WTC11 (cell line): ENCODE measurements around the gene ISM1. TPM values are rescaled to one million over a fixed set of nuclear protein-coding genes. Genes with fewer than 3 reads are reported as not detected.

Experiments
- ATAC-seq: fragments of 200-7000 bp; cut with Tn5 transposase; 2 replicates; pipeline ENCODE4 v1.10.0; 2021; ENCODE audit warnings: mild to moderate bottlenecking, moderate library complexity
- CTCF ChIA-PET: fragments of 300-600 bp; sonication (Branson Sonifier 250); formaldehyde crosslinking; loops from one replicate; lab custom pipeline; 2021; ENCODE audit warnings: antibody characterized with exemption; lab: Charles Lee
- POLR2A ChIA-PET: fragments of 350-600 bp; sonication (Branson Sonifier 250); formaldehyde crosslinking; loops from one replicate; lab custom pipeline; 2021; ENCODE audit warnings: antibody characterized with exemption; lab: Charles Lee
- DNase-seq: peaks from one replicate; pipeline ENCODE4 v3.0.0; 2021; ENCODE audit warnings: low spot score
- H3K27ac Mint-ChIP-seq: 2 replicates; pipeline ENCODE4 v1.8.0; 2021; ENCODE audit warnings: mixed read lengths
- H3K27me3 Mint-ChIP-seq: 2 replicates; pipeline ENCODE4 v1.8.0; 2021; ENCODE audit warnings: low read depth, mild to moderate bottlenecking, moderate library complexity, mixed read lengths
- H3K36me3 Mint-ChIP-seq: 2 replicates; pipeline ENCODE4 v1.8.0; 2021; ENCODE audit warnings: mixed read lengths
- H3K4me1 Mint-ChIP-seq: 2 replicates; pipeline ENCODE4 v1.8.0; 2022; ENCODE audit warnings: mixed read lengths
- H3K4me3 Mint-ChIP-seq: 2 replicates; pipeline ENCODE4 v1.8.0; 2021; ENCODE audit warnings: mild to moderate bottlenecking, moderate library complexity, mixed read lengths
- H3K9me3 Mint-ChIP-seq: 2 replicates; pipeline ENCODE4 v1.8.0; 2021; ENCODE audit warnings: mixed read lengths
- ARID4B ChIP-seq: sonication (generic); formaldehyde crosslinking; IDR thresholded peaks from 2 replicates; pipeline ENCODE4 v1.8.0; 2023; ENCODE audit warnings: missing genetic modification reagents, mild to moderate bottlenecking, borderline replicate concordance
- ATF1 ChIP-seq: sonication (generic); formaldehyde crosslinking; IDR thresholded peaks from 2 replicates; pipeline ENCODE4 v1.8.1; 2023; ENCODE audit warnings: mild to moderate bottlenecking, moderate library complexity, missing genetic modification reagents
- CBFB ChIP-seq: sonication (generic); formaldehyde crosslinking; IDR thresholded peaks from 2 replicates; pipeline ENCODE4 v1.8.1; 2022; ENCODE audit warnings: mild to moderate bottlenecking, low read depth, missing genetic modification reagents
- ELF4 ChIP-seq: sonication (generic); formaldehyde crosslinking; IDR thresholded peaks from 2 replicates; pipeline ENCODE4 v1.8.1; 2022; ENCODE audit warnings: low read depth, mild to moderate bottlenecking, moderate library complexity, missing genetic modification reagents
- GRHL2 ChIP-seq: fragments of 250-450 bp; sonication (Bioruptor Pico); IDR thresholded peaks from 2 replicates; pipeline ENCODE4 v1.8.0; 2022; ENCODE audit warnings: mild to moderate bottlenecking, moderate library complexity; ENCODE audit not compliant: insufficient replicate concordance, severe bottlenecking
- IRF2 ChIP-seq: sonication (generic); formaldehyde crosslinking; IDR thresholded peaks from 2 replicates; pipeline ENCODE4 v1.8.0; 2022; ENCODE audit warnings: low read depth, missing genetic modification reagents, borderline replicate concordance
- JAZF1 ChIP-seq: fragments of 250-450 bp; sonication (Bioruptor Pico); IDR thresholded peaks from 2 replicates; pipeline ENCODE4 v1.9.0; 2021; ENCODE audit warnings: moderate library complexity, mild to moderate bottlenecking, inconsistent platforms
- KAT7 ChIP-seq: sonication (generic); formaldehyde crosslinking; IDR thresholded peaks from 2 replicates; pipeline ENCODE4 v1.8.1; 2023; ENCODE audit warnings: missing genetic modification reagents, mild to moderate bottlenecking, borderline replicate concordance
- MLX ChIP-seq: sonication (generic); formaldehyde crosslinking; IDR thresholded peaks from 2 replicates; pipeline ENCODE4 v1.8.1; 2023; ENCODE audit warnings: mild to moderate bottlenecking, missing genetic modification reagents, moderate library complexity
- NFATC4 ChIP-seq: fragments of 250-450 bp; sonication (Bioruptor Pico); IDR thresholded peaks from 2 replicates; pipeline ENCODE4 v1.9.0; 2021; ENCODE audit warnings: mild to moderate bottlenecking
- SMAD3 ChIP-seq: sonication (generic); formaldehyde crosslinking; IDR thresholded peaks from 2 replicates; pipeline ENCODE4 v1.8.0; 2022; ENCODE audit warnings: missing genetic modification reagents, mild to moderate bottlenecking, borderline replicate concordance
- TEAD1 ChIP-seq: sonication (generic); formaldehyde crosslinking; IDR thresholded peaks from 2 replicates; pipeline ENCODE4 v1.8.0; 2022; ENCODE audit warnings: mild to moderate bottlenecking, missing genetic modification reagents
- TP53 ChIP-seq: sonication (generic); formaldehyde crosslinking; IDR thresholded peaks from 2 replicates; pipeline ENCODE4 v1.8.1; 2023; ENCODE audit warnings: mild to moderate bottlenecking, missing genetic modification reagents
- ZBTB21 ChIP-seq: sonication (generic); formaldehyde crosslinking; IDR thresholded peaks from 2 replicates; pipeline ENCODE4 v1.8.1; 2023; ENCODE audit warnings: mild to moderate bottlenecking, missing genetic modification reagents, borderline replicate concordance
- ZBTB43 ChIP-seq: sonication (generic); formaldehyde crosslinking; IDR thresholded peaks from 2 replicates; pipeline ENCODE4 v1.8.1; 2023; ENCODE audit warnings: mild to moderate bottlenecking, missing genetic modification reagents
- ZNF121 ChIP-seq: sonication (generic); formaldehyde crosslinking; IDR thresholded peaks from 2 replicates; pipeline ENCODE4 v1.8.0; 2023; ENCODE audit warnings: missing genetic modification reagents
- ZNF219 ChIP-seq: sonication (generic); formaldehyde crosslinking; IDR thresholded peaks from 2 replicates; pipeline ENCODE4 v1.8.0; 2023; ENCODE audit warnings: missing genetic modification reagents, mild to moderate bottlenecking, borderline replicate concordance
- ZNF416 ChIP-seq: fragments of 250-450 bp; sonication (Bioruptor Pico); IDR thresholded peaks from 2 replicates; pipeline ENCODE4 v1.9.0; 2021; ENCODE audit warnings: mild to moderate bottlenecking, inconsistent platforms
- total RNA-seq: library from RNA; stranded (reverse); gene quantifications from 3 replicates; pipeline ENCODE4 v1.2.3, GENCODE V29; 2021
- TF ChIP-seq, protein P1 (sequence below): fragments of 250-450 bp; sonication (Bioruptor Pico); IDR thresholded peaks from 2 replicates; pipeline ENCODE4 v2.1.2; 2022; ENCODE audit warnings: mild to moderate bottlenecking, moderate library complexity
- TF ChIP-seq, protein P2 (sequence below): sonication (generic); formaldehyde crosslinking; IDR thresholded peaks from 2 replicates; pipeline ENCODE4 v1.8.1; 2022; ENCODE audit warnings: mild to moderate bottlenecking, missing genetic modification reagents, moderate library complexity, borderline replicate concordance
- TF ChIP-seq, protein P3 (sequence below): fragments of 250-450 bp; sonication (Bioruptor Pico); conservative IDR thresholded peaks from 2 replicates; pipeline ENCODE4 v1.9.0; 2021; ENCODE audit warnings: mild to moderate bottlenecking

Gene ISM1
- total RNA-seq, 1 experiment from 2014 or later: 0.52 TPM

GRCh38 chr20:13277663-13278295 lies 56.7 kb downstream of the ISM1 start (continued):
- TF ChIP-seq, protein P1, sequence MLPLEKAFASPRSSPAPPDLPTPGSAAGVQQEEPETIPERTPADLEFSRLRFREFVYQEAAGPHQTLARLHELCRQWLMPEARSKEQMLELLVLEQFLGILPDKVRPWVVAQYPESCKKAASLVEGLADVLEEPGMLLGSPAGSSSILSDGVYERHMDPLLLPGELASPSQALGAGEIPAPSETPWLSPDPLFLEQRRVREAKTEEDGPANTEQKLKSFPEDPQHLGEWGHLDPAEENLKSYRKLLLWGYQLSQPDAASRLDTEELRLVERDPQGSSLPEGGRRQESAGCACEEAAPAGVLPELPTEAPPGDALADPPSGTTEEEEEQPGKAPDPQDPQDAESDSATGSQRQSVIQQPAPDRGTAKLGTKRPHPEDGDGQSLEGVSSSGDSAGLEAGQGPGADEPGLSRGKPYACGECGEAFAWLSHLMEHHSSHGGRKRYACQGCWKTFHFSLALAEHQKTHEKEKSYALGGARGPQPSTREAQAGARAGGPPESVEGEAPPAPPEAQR: no peak
- TF ChIP-seq ATF1 (no peak), ZNF416 (CRISPR knock-in tag) (no peak), IRF2 (CRISPR knock-in tag) (no peak), SMAD3 (CRISPR knock-in tag) (no peak)
- TF ChIP-seq, protein P2, sequence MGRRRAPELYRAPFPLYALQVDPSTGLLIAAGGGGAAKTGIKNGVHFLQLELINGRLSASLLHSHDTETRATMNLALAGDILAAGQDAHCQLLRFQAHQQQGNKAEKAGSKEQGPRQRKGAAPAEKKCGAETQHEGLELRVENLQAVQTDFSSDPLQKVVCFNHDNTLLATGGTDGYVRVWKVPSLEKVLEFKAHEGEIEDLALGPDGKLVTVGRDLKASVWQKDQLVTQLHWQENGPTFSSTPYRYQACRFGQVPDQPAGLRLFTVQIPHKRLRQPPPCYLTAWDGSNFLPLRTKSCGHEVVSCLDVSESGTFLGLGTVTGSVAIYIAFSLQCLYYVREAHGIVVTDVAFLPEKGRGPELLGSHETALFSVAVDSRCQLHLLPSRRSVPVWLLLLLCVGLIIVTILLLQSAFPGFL (CRISPR knock-in tag): no peak

DNA sequence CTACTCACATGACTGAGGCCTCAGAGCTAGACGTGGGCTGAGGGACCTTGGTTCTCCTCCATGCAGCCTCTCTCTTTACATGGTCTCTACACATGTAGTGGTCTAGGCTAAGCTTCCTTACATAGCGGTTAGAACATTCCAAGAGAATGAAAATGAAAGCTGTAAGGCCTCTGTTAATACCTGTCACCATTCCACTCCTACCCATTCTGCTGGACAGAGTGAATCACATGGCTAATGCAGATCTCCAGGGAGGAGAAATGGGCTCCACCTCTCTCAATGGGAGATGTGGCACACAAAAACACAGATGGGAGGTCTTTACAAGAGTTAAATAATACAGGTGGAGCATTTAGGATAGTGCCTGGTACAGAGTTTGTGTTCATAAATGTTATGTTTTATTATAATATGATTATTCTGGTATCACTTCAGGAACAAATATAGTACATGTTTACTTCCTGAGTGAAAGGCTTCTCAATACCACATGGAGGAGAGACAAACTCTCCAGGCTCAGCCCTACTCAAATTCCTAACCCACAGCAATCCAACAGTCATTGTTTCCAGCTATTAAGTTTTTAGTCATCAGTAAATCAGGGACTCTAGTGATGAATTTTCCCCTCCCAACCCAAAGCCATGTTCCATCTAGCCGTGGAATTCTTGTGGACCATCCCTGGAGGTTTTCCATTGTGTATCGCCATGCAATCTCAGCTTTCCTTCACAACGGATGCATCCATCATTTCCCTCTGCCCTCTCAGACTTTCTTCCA lies 57.9 kb downstream of the ISM1 start:
- peaks cover 10% of the 10 kb centered on the region for H3K4me1 Mint-ChIP-seq
- ATAC-seq: no peak
- TF ChIP-seq TP53 (CRISPR knock-in tag): no peak
- no peak for TF ChIP-seq ELF4 (CRISPR knock-in tag)
- no peak for TF ChIP-seq CBFB (CRISPR knock-in tag)
- no peak for TF ChIP-seq TEAD1
- TF ChIP-seq ZNF121 (CRISPR knock-in tag): no peak
- no peak for TF ChIP-seq KAT7 (CRISPR knock-in tag)
- TF ChIP-seq JAZF1 (CRISPR knock-in tag): no peak
- no peak for TF ChIP-seq ZNF219 (CRISPR knock-in tag)
- no peak for TF ChIP-seq ATF1
- no peak for TF ChIP-seq ZBTB21 (CRISPR knock-in tag)
- no peak for TF ChIP-seq NFATC4 (CRISPR knock-in tag)
- no peak for TF ChIP-seq ARID4B (CRISPR knock-in tag)
- TF ChIP-seq ZBTB43: no peak
- TF ChIP-seq, protein P3, sequence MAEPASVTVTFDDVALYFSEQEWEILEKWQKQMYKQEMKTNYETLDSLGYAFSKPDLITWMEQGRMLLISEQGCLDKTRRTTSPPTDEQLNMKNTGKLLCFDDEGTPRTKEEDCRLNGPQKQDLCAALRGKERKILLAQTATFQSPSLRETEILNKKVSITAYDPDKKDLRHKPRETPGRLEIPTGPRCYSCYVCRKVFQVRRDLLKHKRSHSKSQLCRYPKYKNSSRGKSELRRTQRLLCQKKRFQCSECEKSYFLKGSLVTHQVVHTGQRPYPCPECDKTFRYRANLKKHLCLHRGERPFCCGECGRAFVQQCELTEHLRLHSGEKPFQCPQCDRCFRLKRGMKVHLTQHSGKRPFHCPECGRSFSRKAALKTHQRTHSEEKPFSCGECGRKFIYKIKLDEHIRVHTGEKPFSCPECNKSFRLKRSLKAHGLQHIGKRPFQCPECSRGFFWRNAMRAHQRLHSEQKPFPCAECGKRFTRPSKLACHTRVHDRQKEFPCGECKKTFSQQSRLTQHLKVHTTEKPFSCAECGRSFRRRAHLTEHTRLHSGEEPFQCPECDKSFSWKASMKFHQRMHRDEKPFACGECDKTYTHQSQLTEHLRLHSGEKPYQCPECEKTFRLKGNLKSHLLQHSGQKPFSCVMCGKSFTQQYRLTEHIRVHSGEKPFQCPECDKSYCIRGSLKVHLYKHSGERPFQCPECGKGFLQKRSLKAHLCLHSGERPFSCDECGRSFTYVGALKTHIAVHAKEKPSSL (CRISPR knock-in tag): no peak
- no peak for TF ChIP-seq GRHL2
- TF ChIP-seq MLX (CRISPR knock-in tag): no peak
- DNase-seq: no peak
- ChIA-PET POLR2A (no interaction called here), CTCF (interaction anchor here (2.2 kb wide), 1 partner anchor 18 kb away, joined by 12 read pairs; no protein-coding TSS in a partner anchor)
- no peak overlapping the region for H3K4me3 Mint-ChIP-seq
- no peaks in the 10 kb centered on the region for H3K36me3 Mint-ChIP-seq
- H3K27me3 Mint-ChIP-seq: no peaks in the 10 kb centered on the region
- H3K9me3 Mint-ChIP-seq: peaks cover 9% of the 10 kb centered on the region
- H3K27ac Mint-ChIP-seq: no peak overlapping the region
